Raji (cell line): Measurements from ENCODE around the gene EMC10.

ENCODE experiments used
- POLR2A ChIP-seq: IDR thresholded peaks from 2 replicates; pipeline ENCODE4 v1.6.1; 2011; ENCODE audit warnings: low read depth, low read length, control low read depth; ENCODE audit not compliant: insufficient read depth

EMC10 gene

DNA sequence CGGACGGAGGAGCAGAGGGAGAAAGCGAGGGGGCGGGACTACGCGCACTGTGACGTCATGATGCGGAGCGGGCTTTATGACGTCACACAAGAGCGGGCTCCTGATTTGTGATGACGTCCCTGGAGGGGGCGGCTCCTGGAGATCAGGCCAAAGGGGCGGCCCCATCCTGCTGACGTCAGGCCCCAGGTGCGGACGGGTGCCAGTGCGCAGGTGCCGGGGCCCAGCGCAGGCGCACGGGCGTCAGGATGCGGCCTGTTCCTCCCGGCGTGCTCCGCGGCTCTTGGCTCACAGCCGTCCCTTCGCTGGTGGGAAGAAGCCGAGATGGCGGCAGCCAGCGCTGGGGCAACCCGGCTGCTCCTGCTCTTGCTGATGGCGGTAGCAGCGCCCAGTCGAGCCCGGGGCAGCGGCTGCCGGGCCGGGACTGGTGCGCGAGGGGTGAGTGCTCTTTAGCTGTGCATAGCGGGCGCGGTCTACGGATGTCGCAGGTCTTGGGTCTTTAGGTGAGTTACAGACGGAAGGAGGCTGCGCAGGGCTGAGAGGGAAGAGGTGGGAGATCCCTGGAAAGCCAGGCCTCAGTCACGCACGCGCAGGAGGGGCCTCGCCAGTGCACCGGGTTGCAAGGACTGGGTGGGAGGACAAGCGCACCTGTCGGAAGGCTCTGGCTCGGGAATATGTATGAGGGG lies at the start of gene EMC10, which contains the start of gene GARIN5A:
Gene EMC10 (plus strand): TSS at position 284 of the 683 bp plus-strand sequence. CDS start 38 bp downstream, at position 322.
Gene GARIN5A (minus strand): TSS at position 625 of the 683 bp plus-strand sequence. CDS start 460 bp downstream, at position 165.
- TF ChIP-seq POLR2A = peak; percentile 96

GRCh38 chr19:50427318-50427925 lies 48.9 kb upstream of the EMC10 start:
- no peak for TF ChIP-seq POLR2A

DNA sequence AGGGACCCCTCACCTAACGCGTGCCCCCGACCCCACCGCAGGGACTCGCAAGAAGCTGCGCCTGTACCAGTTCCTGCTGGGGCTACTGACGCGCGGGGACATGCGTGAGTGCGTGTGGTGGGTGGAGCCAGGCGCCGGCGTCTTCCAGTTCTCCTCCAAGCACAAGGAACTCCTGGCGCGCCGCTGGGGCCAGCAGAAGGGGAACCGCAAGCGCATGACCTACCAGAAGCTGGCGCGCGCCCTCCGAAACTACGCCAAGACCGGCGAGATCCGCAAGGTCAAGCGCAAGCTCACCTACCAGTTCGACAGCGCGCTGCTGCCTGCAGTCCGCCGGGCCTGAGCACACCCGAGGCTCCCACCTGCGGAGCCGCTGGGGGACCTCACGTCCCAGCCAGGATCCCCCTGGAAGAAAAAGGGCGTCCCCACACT lies 48.3 kb upstream of the EMC10 start:
- TF ChIP-seq POLR2A = no peak

- TF ChIP-seq POLR2A = no peak
Measured at GRCh38 chr19:50428772-50429463, 47.4 kb upstream of the EMC10 start.

GRCh38 chr19:50430888-50431342 lies 45.4 kb upstream of the EMC10 start:
- no peak for TF ChIP-seq POLR2A

GRCh38 chr19:50431343-50432220 lies 44.7 kb upstream of the EMC10 start:
- peak; percentile 80 for TF ChIP-seq POLR2A

GRCh38 chr19:50432221-50433028 lies 43.9 kb upstream of the EMC10 start, which contains the start of gene MYBPC2:
MYBPC2 (plus strand) TSS chr19:50432892; CDS start chr19:50432954, 62 bp downstream.
- TF ChIP-seq POLR2A = no peak

DNA sequence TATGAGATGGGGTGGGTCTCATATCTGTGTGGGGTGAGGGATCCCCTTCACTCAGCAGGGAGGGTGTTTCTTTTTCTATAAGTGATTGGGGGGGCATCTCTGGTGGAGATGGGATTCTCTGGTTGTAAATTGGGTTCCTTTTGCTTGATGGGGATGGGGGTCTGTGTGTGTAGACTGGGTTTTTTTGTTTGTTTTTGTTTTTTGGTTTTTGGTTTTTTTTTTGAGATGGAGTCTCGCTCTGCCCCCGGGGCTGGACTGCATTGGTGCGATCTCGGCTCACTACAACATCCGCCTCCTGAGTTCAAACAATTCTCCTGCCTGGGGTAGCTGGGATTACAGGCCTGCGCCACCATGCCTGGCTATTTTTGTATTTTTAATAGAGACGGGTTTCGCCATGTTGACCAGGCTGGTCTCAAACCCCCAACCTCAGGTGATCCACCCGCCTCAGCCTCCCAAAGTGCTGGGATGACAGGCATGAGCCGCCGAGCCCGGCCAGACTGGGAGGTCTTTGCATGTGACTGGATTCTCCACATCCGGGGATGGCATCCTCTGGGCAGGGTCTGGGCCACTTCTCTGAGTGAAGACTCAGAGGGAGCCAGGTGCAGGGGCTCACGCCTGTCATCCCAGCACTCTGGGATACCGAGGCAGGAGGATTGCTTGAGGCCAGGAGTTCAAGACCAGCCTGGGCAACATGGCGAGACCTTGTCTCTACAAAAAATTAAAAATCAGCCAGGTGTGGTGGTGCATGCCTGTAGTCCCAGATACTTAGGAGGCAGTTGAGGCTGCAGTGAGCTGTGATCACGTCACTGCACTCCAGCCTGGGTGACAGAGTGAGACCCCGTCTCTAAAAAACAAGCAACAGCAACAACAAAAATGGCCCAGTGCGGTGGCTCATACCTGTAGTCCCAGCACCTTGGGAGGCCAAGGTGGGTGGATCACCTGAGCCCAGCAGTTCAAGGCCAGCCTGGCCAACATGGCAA lies 42.8 kb upstream of the EMC10 start:
- TF ChIP-seq POLR2A = no peak

DNA sequence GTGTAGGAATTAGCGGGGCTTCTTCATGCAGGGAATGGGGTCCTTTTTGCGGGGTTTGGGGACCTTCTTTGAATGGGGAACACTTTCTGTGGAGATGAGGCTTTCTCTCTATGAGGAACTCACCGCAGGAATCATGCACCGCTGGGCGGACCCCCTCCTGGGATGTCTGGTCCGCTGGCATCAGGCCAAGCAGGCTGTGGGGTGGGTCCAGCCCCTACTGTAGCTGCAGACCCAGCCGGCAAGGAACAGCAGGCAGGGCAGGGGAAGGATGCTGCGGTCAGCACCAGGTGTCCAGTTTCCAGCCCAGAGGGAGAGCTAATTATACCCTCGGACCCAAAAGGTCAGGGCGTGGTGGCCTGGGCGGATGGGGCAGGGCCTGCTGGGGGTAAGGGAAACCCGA lies 41.8 kb upstream of the EMC10 start:
- TF ChIP-seq POLR2A = no peak

DNA sequence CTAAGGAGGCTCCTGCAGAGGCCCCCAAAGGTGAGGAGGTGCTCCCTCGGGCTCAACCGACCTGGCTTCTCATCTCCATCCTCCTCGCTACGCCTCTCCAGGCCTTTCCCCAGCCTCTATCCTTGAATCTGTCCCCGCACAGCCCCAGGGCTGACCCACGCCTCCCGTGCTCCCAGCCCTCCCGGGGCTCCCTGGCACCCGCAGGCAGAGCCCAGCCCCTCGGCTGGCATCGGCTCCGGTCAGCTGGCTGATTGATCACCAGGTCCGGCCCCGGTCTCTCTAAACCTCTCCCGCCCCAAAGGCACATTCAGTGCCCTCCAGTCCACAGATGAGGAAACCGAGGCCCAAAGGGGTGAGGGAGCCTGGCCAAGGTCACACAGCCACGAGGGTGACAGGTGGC lies 41.1 kb upstream of the EMC10 start:
- no peak for TF ChIP-seq POLR2A

DNA sequence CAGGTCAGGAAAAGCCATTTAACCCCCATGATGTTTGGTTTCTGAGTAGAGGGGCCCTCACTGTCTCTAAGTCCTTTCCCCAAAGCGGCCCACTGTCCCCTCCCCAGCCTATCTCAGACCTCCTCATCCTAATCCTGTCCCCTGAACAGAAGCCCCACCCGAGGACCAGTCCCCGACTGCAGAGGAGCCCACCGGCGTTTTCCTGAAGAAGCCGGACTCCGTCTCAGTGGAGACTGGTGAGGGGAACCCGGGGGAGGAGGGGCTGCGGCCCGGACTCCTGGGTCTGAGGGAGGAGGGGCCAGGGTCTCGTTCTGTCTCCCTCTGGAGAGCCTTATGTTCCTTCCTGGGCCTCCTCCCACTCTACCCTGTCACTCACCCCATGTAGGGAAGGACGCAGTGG lies 40.7 kb upstream of the EMC10 start:
- TF ChIP-seq POLR2A = no peak

GRCh38 chr19:50437862-50438449 lies 38.4 kb upstream of the EMC10 start:
- no peak for TF ChIP-seq POLR2A

DNA sequence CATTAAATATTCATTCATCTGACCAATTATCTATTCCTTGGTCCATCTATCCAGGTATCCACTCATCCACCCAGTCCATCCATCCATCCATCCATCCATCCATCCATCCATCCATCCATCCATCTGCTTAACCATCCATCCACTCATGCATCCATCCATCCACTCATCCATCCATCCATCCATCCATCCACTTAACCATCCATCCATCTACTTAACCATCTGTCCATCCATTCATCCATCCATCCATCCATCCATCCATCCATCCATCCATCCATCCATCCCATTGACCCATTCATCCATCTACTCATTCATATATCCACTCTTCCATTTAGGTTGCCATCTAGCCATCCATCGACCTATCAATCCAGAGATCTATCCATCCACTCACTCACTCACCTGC lies 32.2 kb upstream of the EMC10 start:
- no peak for TF ChIP-seq POLR2A

DNA sequence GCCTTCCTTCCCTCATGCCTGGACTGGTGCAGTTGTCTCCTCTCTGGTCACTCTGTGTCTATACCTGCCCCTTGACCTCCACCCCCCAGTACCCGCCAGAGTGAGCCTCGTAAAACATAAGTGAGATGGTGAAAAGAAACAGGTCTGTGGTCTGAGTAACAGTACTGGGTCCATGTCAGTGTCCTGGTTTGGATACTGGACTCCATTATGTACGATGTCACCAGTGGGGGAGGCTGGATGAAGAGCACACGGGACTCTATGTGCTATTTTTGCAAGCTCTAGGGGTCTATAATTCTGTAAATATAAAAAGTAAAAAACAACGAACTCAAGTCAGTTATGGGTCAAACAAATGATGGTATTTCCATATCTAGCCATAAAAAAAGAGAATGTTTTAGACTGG lies 29.3 kb upstream of the EMC10 start:
- TF ChIP-seq POLR2A = no peak
